ENCODE measurements around the gene MEF2C. TPM values are rescaled to one million over a fixed set of nuclear protein-coding genes. Genes with fewer than 3 reads are reported as not detected.

MEF2C gene
- polyA plus RNA-seq, 3 donors = 32.0 to 89.3 (median 88.3) TPM

DNA sequence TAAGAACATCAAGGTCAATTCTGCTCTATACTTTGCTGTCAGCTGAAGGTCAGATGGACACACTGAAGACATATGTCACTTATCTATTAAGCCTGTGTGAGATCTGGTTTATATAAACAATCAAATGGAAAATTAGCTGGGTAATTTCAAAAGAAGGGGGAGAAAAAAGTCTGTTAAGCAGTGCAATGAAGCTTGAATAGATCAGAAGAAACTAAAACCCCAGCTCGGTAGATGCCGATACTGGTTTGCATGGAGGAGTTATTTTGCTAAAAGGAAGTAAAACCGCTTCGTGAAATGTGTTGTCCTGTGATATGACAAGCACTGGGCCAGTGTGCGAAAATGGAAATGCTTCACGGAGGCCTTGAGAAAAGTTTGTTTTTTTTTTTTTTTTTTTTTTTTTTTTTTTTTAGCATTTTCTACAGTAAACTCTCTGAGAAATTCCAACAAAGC, 148.8 kb downstream of the MEF2C start:
- intact Hi-C loops (cut with micrococcal nuclease) = loop anchor here in 1 of 2 donors (10.0 kb wide), 3 partner anchors 51 to 151 kb away; partner anchors contain the start of gene MEF2C
- Histone ChIP-seq H3K9ac (ENCODE audit: insufficient read depth, low read length, poor library complexity, severe bottlenecking) (no peak overlapping the region), H3K27ac (ENCODE audit: low read depth in 1 of 2, low read length in 2 of 2) (peak overlapping the region in 1 of 2 donors; percentile 80), H2AFZ (ENCODE audit: insufficient read depth, low read depth, low read length, poor library complexity, severe bottlenecking) (peak overlapping the region; percentile 71), H3K36me3 (replicated peaks in 1 of 2; ENCODE audit: control insufficient read depth in 1 of 2, insufficient read depth in 2 of 2, low read length in 2 of 2) (peaks cover 34 to 43% of the 10 kb centered on the region in 2 donors), H3K9me3 (replicated peaks in 1 of 2; ENCODE audit: control insufficient read depth in 1 of 2, insufficient read depth in 1 of 2, low read length in 2 of 2) (no peaks in the 10 kb centered on the region), H3K4me2 (replicated peaks; ENCODE audit: extremely low read depth, low read length, poor library complexity, severe bottlenecking) (peak overlapping the region; percentile 74), H3K4me1 (ENCODE audit: control insufficient read depth in 1 of 2, insufficient read depth in 2 of 2, low read length in 2 of 2) (peaks cover 29 to 38% of the 10 kb centered on the region in 2 donors), H4K20me1 (ENCODE audit: insufficient read depth, low read length) (no peaks in the 10 kb centered on the region), H3K27me3 (ENCODE audit: control insufficient read depth in 2 of 2, insufficient read depth in 2 of 2, low read length in 2 of 2) (no peaks in the 10 kb centered on the region), H3K4me3 (replicated peaks in 1 of 3; ENCODE audit: low read depth in 2 of 3, low read length in 3 of 3) (peak overlapping the region; percentile 15 to 71 (median 48)), H3K79me2 (ENCODE audit: insufficient read depth, low read length) (no peaks in the 10 kb centered on the region)
- Mint-ChIP-seq H3K4me3 (peak overlapping the region; percentile 65 to 82), H3K9me3 (no peaks in the 10 kb centered on the region), H3K36me3 (peaks cover 48 to 52% of the 10 kb centered on the region in 2 donors), H3K27me3 (ENCODE audit: low read depth in 3 of 3) (peaks cover 0 to 1% (median 0%) of the 10 kb centered on the region in 3 donors), H3K27ac (peak overlapping the region; percentile 59 to 94 (median 83)), H3K4me1 (peaks cover 35% of the 10 kb centered on the region)
- DNase-seq = peak; percentile 52 to 56 (median 53)
- 0% methylated on average over 3 of the region's 6 CpGs for WGBS (ENCODE audit: insufficient coverage)
- TF ChIP-seq, protein P1, sequence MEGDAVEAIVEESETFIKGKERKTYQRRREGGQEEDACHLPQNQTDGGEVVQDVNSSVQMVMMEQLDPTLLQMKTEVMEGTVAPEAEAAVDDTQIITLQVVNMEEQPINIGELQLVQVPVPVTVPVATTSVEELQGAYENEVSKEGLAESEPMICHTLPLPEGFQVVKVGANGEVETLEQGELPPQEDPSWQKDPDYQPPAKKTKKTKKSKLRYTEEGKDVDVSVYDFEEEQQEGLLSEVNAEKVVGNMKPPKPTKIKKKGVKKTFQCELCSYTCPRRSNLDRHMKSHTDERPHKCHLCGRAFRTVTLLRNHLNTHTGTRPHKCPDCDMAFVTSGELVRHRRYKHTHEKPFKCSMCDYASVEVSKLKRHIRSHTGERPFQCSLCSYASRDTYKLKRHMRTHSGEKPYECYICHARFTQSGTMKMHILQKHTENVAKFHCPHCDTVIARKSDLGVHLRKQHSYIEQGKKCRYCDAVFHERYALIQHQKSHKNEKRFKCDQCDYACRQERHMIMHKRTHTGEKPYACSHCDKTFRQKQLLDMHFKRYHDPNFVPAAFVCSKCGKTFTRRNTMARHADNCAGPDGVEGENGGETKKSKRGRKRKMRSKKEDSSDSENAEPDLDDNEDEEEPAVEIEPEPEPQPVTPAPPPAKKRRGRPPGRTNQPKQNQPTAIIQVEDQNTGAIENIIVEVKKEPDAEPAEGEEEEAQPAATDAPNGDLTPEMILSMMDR (IDR thresholded peaks at IDR 0.05) = no peak

DNA sequence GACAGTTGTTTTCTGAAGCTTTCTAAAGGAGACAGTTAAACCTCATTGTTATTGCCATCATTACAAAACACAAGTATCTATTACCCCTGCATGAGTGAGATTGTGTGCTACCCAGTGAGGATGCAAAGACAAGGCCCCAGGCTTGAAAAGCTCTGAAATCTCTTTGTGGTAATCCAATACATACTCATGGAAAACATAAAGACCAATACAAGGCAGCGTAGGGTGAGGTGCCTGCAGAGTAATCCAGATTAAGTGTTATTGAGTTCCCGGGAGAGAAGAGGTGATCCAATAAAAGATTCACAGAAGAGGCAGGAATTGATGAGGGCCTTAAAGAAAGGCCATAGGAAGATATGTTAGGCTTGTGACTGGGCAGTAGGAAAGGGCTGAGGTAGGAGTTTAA, 150.1 kb downstream of the MEF2C start:
- TF ChIP-seq, protein P1 (IDR thresholded peaks at IDR 0.05) = no peak
- peak overlapping the region; percentile 51 for H3K4me2 ChIP-seq (replicated peaks; ENCODE audit: extremely low read depth, low read length, poor library complexity, severe bottlenecking)
- H3K27me3 ChIP-seq (ENCODE audit: control insufficient read depth in 2 of 2, insufficient read depth in 2 of 2, low read length in 2 of 2) = no peaks in the 10 kb centered on the region
- H3K36me3 ChIP-seq (replicated peaks in 1 of 2; ENCODE audit: control insufficient read depth in 1 of 2, insufficient read depth in 2 of 2, low read length in 2 of 2) = peaks cover 34 to 44% of the 10 kb centered on the region in 2 donors
- no peak for DNase-seq
- no peak overlapping the region for H3K4me3 Mint-ChIP-seq
- peaks cover 35% of the 10 kb centered on the region for H3K4me1 Mint-ChIP-seq
- H4K20me1 ChIP-seq (ENCODE audit: insufficient read depth, low read length) = no peaks in the 10 kb centered on the region
- peak overlapping the region in 1 of 2 donors; percentile 73 for H3K27ac ChIP-seq (ENCODE audit: low read depth in 1 of 2, low read length in 2 of 2)
- intact Hi-C loops (cut with micrococcal nuclease) = loop anchor here in 1 of 2 donors (10.0 kb wide), 3 partner anchors 52 to 152 kb away; partner anchors contain the start of gene MEF2C
- H3K27ac Mint-ChIP-seq = peak overlapping the region; percentile 80 to 94 (median 90)
- peaks cover 0 to 1% (median 0%) of the 10 kb centered on the region in 3 donors for H3K27me3 Mint-ChIP-seq (ENCODE audit: low read depth in 3 of 3)
- H3K79me2 ChIP-seq (ENCODE audit: insufficient read depth, low read length) = no peaks in the 10 kb centered on the region
- H2AFZ ChIP-seq (ENCODE audit: insufficient read depth, low read depth, low read length, poor library complexity, severe bottlenecking) = no peak overlapping the region
- no peak overlapping the region for H3K9ac ChIP-seq (ENCODE audit: insufficient read depth, low read length, poor library complexity, severe bottlenecking)
- WGBS (ENCODE audit: insufficient coverage) = 100% methylated on average over 1 of the region's 2 CpGs
- peak overlapping the region in 1 of 3 experiments; percentile 19 for H3K4me3 ChIP-seq (replicated peaks in 1 of 3; ENCODE audit: low read depth in 2 of 3, low read length in 3 of 3)
- no peaks in the 10 kb centered on the region for H3K9me3 ChIP-seq (replicated peaks in 1 of 2; ENCODE audit: control insufficient read depth in 1 of 2, insufficient read depth in 1 of 2, low read length in 2 of 2)
- peaks cover 29 to 38% of the 10 kb centered on the region in 2 donors for H3K4me1 ChIP-seq (ENCODE audit: control insufficient read depth in 1 of 2, insufficient read depth in 2 of 2, low read length in 2 of 2)
- H3K9me3 Mint-ChIP-seq = no peaks in the 10 kb centered on the region
- H3K36me3 Mint-ChIP-seq = peaks cover 45 to 49% of the 10 kb centered on the region in 2 donors

Data from CD14-positive monocyte (primary cell).